K562 (cell line): ENCODE data around the gene TSEN54. TPM values are rescaled to one million over a fixed set of nuclear protein-coding genes. Genes with fewer than 3 reads are reported as not detected.

ENCODE experiments used
- ATAC-seq: fragments of 200-7000 bp; cut with Tn5 transposase; 3 replicates; pipeline ENCODE4 v1.9.1; 2020; ENCODE audit warnings: moderate library complexity
- BruUV-seq: library from RNA; stranded (reverse); fragments of 400-500 nt; replicated peaks from 2 replicates; lab custom pipeline; 2021; lab: Mats Ljungman, UMichigan
- CTCF ChIA-PET: fragments of 300-600 bp; formaldehyde crosslinking; extraction: SDS; loops from one replicate; lab custom pipeline; 2021; ENCODE audit warnings: low intra/inter-chr PET ratio; lab: Yijun Ruan, JAX
- POLR2A ChIA-PET: fragments of 300-600, 350-650 bp; sonication (Branson Sonifier 250); formaldehyde crosslinking; extraction: SDS; loops from one replicate; lab custom pipeline; 2021; ENCODE audit warnings: antibody characterized with exemption, inconsistent platforms; lab: Yijun Ruan, JAX
- DNase-seq, 4 experiments: peaks; one replicate each; pipeline versions ENCODE4 v3.0.0 to v3.0.0-alpha.2; 2011 to 2018; ENCODE audit warnings: low spot score in 3 of 4, mixed read lengths in 3 of 4; ENCODE audit errors: extremely low read depth in 1 of 4
- FAIRE-seq: peaks from 2 replicates; lab custom pipeline; 2011; peaks lifted over from hg19 to GRCh38; lab: Jason Lieb, UNC
- H2AFZ ChIP-seq: 2 replicates; pipeline ENCODE4 v1.6.0; 2011; ENCODE audit warnings: low read depth, low read length, control low read depth, inconsistent platforms
- H3K27ac ChIP-seq: fragments of 200-600 bp; 3 replicates; pipeline ENCODE4 v1.8.0; 2011; ENCODE audit warnings: low read depth, mild to moderate bottlenecking, control low read depth, inconsistent platforms, low read length, moderate library complexity, mixed read lengths; ENCODE audit errors: extremely low read depth
- H3K27me3 ChIP-seq, 2 experiments: fragments of 300-600 bp in 1 of 2; 2 replicates in 1 of 2; 3 replicates in 1 of 2; pipeline versions ENCODE4 v1.6.0 to v1.8.0; 2011; ENCODE audit warnings: inconsistent platforms in 2 of 2, low read length in 2 of 2, mild to moderate bottlenecking in 1 of 2, mixed read lengths in 1 of 2, moderate library complexity in 1 of 2; ENCODE audit not compliant: control insufficient read depth in 2 of 2, insufficient read depth in 2 of 2
- H3K36me3 ChIP-seq: fragments of 300-600 bp; 3 replicates; pipeline ENCODE4 v1.8.0; 2011; ENCODE audit warnings: mild to moderate bottlenecking, low read length, inconsistent platforms; ENCODE audit not compliant: control insufficient read depth, insufficient read depth
- H3K4me1 ChIP-seq, 2 experiments: fragments of 200-600 bp in 1 of 2; replicated peaks in 1 of 2; 2 replicates in 1 of 2; 3 replicates in 1 of 2; pipeline versions ENCODE4 v1.5.1 to v1.8.0; 2011; ENCODE audit warnings: inconsistent platforms in 2 of 2, low read length in 2 of 2, mild to moderate bottlenecking in 1 of 2, mixed read lengths in 1 of 2, moderate library complexity in 1 of 2; ENCODE audit not compliant: control insufficient read depth in 2 of 2, insufficient read depth in 2 of 2
- H3K4me2 ChIP-seq: 2 replicates; pipeline ENCODE4 v1.6.1; 2011; ENCODE audit warnings: low read length, control low read depth, inconsistent platforms, mixed read lengths; ENCODE audit not compliant: insufficient read depth
- H3K4me3 ChIP-seq: fragments of 200-600 bp; sonication (generic), shearing (Covaris generic); 2 replicates; pipeline ENCODE4 v1.5.1; 2016; ENCODE audit warnings: control low read depth, inconsistent platforms
- H3K79me2 ChIP-seq: fragments of 200-600 bp; 3 replicates; pipeline ENCODE4 v1.8.0; 2011; ENCODE audit warnings: low read length, inconsistent platforms; ENCODE audit not compliant: control insufficient read depth, insufficient read depth
- H3K9ac ChIP-seq, 2 experiments: 2 replicates each; pipeline versions ENCODE4 v1.6.0 to v1.6.1; 2011; ENCODE audit warnings: low read depth in 2 of 2, low read length in 2 of 2, control low read depth in 1 of 2, inconsistent platforms in 1 of 2, mild to moderate bottlenecking in 1 of 2, mixed read lengths in 1 of 2; ENCODE audit not compliant: insufficient read depth in 1 of 2
- H3K9me1 ChIP-seq: one replicate; pipeline ENCODE4 v1.6.0; 2011; ENCODE audit warnings: inconsistent platforms, mild to moderate bottlenecking, low read length, moderate library complexity; ENCODE audit not compliant: control insufficient read depth, insufficient read depth
- H3K9me3 ChIP-seq: replicated peaks from 2 replicates; pipeline ENCODE4 v1.5.1; 2011; ENCODE audit warnings: low read depth, low read length, inconsistent platforms; ENCODE audit not compliant: control insufficient read depth, insufficient read depth
- H4K20me1 ChIP-seq: replicated peaks from 2 replicates; pipeline ENCODE4 v1.6.1; 2011; ENCODE audit warnings: low read length, inconsistent platforms, mixed read lengths; ENCODE audit not compliant: control insufficient read depth, insufficient read depth
- CTCF ChIP-seq, 3 experiments: IDR thresholded peaks in 2 of 3; conservative IDR thresholded peaks in 1 of 3; 2 replicates each; pipeline ENCODE4 v1.5.1; 2011 to 2012; ENCODE audit warnings: low read length in 3 of 3, mild to moderate bottlenecking in 3 of 3, control low read depth in 2 of 3, improper control_type of control experiment in 1 of 3, inconsistent platforms in 1 of 3, low read depth in 1 of 3, mixed read lengths in 1 of 3, moderate library complexity in 1 of 3; ENCODE audit not compliant: insufficient read depth in 2 of 3
- ESRRA ChIP-seq: fragments of 450-650 bp; IDR thresholded peaks from 2 replicates; pipeline ENCODE4 v1.6.1; 2014; ENCODE audit warnings: low read depth, mild to moderate bottlenecking, moderate library complexity, borderline replicate concordance
- GTF3C2 ChIP-seq: IDR thresholded peaks from 3 replicates; pipeline ENCODE4 v1.6.1; 2011; ENCODE audit warnings: borderline replicate concordance, mild to moderate bottlenecking, moderate library complexity; ENCODE audit not compliant: insufficient read length; ENCODE audit errors: extremely low read depth
- MTF1 ChIP-seq: fragments of 250-450 bp; sonication (Bioruptor Pico); IDR thresholded peaks from 2 replicates; pipeline ENCODE4 v1.9.0; 2021; ENCODE audit warnings: moderate library complexity, mild to moderate bottlenecking, inconsistent platforms, borderline replicate concordance
- PKNOX1 ChIP-seq: fragments of 450-650 bp; IDR thresholded peaks from 2 replicates; pipeline ENCODE4 v1.6.1; 2016
- THRAP3 ChIP-seq: fragments of 450-650 bp; IDR thresholded peaks from 2 replicates; pipeline ENCODE4 v1.6.1; 2016; ENCODE audit warnings: mild to moderate bottlenecking, inconsistent platforms, borderline replicate concordance
- ZBTB8A ChIP-seq: fragments of 450-650 bp; IDR thresholded peaks from 2 replicates; pipeline ENCODE4 v1.6.1; 2018; ENCODE audit warnings: mild to moderate bottlenecking, moderate library complexity; ENCODE audit not compliant: partially characterized antibody
- ZNF507 ChIP-seq: conservative IDR thresholded peaks from 2 replicates; pipeline ENCODE4 v1.6.1; 2017; ENCODE audit warnings: missing genetic modification characterization, missing compliant biosample characterization
- WGBS: fragments of 100-300 bp; shearing (Covaris generic); methylation state at CpG from one replicate; pipeline ENCODE4 v1.1.6; 2016; ENCODE audit warnings: low coverage, mixed read lengths; ENCODE audit not compliant: insufficient coverage; ENCODE audit errors: missing lambda C conversion rate; 5-methylcytosine and 5-hydroxymethylcytosine counted together
- in situ Hi-C: fragments of 300-500 bp; cut with MboI; formaldehyde crosslinking; loops from 4 replicates; pipeline ENCODE4 v1.15.0; 2018; ENCODE audit warnings: inconsistent platforms, mixed read lengths
- intact Hi-C: fragments of 100-400 bp; cut with micrococcal nuclease; formaldehyde crosslinking; loops from 2 replicates; pipeline ENCODE4 v1.14.2; 2022
- polyA plus RNA-seq, 8 experiments: library from polyadenylated mRNA; depleted of rRNA in 4 of 8; stranded (reverse) in 5 of 8; unstranded in 3 of 8; fragments of >200 nt; fragmentation: Nextera tagmentation in 2 of 8; fragmentation: Illumina TruSeq in 1 of 8; extraction: Ambion mirVana in 2 of 8; extraction: Trizol in 1 of 8; gene quantifications; 2 replicates each; pipeline versions ENCODE4 v1.2.1 to v1.2.3, GENCODE V29; 2011 to 2014; ENCODE audit warnings: inconsistent platforms in 1 of 8, missing spikeins in 1 of 8
- total RNA-seq, 7 experiments: library from RNA; depleted of rRNA in 6 of 7; stranded (reverse); fragments of >200 nt in 6 of 7; fragmentation: Illumina TruSeq in 2 of 7; extraction: Trizol in 2 of 7; gene quantifications; 2 replicates each; pipeline versions ENCODE4 v1.2.1 to v1.2.3, GENCODE V29; 2011 to 2021; ENCODE audit warnings: low replicate concordance in 1 of 7

The TSEN54 gene
- total and polyA plus RNA-seq, 9 of the 15 experiments (the other 6 are each of a cell fraction or from before 2014, with no cell fraction given): 5.9 to 64.3 (median 48.9) TPM

- intact Hi-C loops: no loop called here
- Histone ChIP-seq H4K20me1 (no peaks in the 10 kb centered on the region), H3K4me2 (no peak overlapping the region), H3K9me3 (no peaks in the 10 kb centered on the region), H3K27ac (no peak overlapping the region), H3K4me3 (no peak overlapping the region), H3K36me3 (peaks cover 41% of the 10 kb centered on the region; the same call in 2 of the 3 replicates), H3K4me1 (peaks cover 0 to 61% of the 10 kb centered on the region in 2 experiments; a peak in 2 of 5 replicates), H3K9me1 (peaks cover 3% of the 10 kb centered on the region), H3K9ac (peak overlapping the region in 1 of 2 experiments; percentile 77; a peak in 2 of 4 replicates), H3K27me3 (no peaks in the 10 kb centered on the region), H2AFZ (no peak overlapping the region), H3K79me2 (no peaks in the 10 kb centered on the region)
- 57% methylated on average over 10 of the region's 16 CpGs for WGBS
- POLR2A ChIA-PET: interaction anchor here (0.9 to 2.8 kb wide), 6 partner anchors 9 to 239 kb away, joined by 3 to 9 read pairs (median 4); partner anchors contain the start of genes GGA3, MRPS7 and SMIM5
- no peak for FAIRE-seq
- DNase-seq: peak; percentile 24 to 70 (median 49)
- CTCF ChIA-PET: interaction anchor here (0.5 kb wide), 1 partner anchor 254 kb away, joined by 5 read pairs; no protein-coding TSS in a partner anchor
- TSS peak; percentile 58 for BruUV-seq
- ATAC-seq: peak; percentile 24; the same call in 2 of the 3 replicates
- in situ Hi-C loops: loop anchor here (5.0 kb wide), 1 partner anchor 72 kb away; no protein-coding TSS in a partner anchor
- TF ChIP-seq ZNF507 (no peak), GTF3C2 (no peak), MTF1 (CRISPR knock-in tag) (no peak), THRAP3 (no peak), CTCF (IDR thresholded peaks at IDR 0.05 in 2 of 3, conservative IDR thresholded peaks at IDR 0.05 in 1 of 3; ENCODE audit: insufficient read depth in 2 of 3, low read depth in 1 of 3, low read length in 3 of 3) (0 out of 6 replicates have a peak, but pooled peaks of 1 of the 3 experiments have one; percentile 2), PKNOX1 (0 out of 2 replicates have a peak, but pooled peaks have one; percentile 13), ESRRA (no peak), ZBTB8A (no peak)
Observed at GRCh38 chr17:75499313-75500022, 16.9 kb upstream of the TSEN54 start.
